GM19328 (cell line): ENCODE data around the gene ATP2B1.

Source experiments
- ATAC-seq: cut with Tn5 transposase; IDR thresholded peaks from one replicate; pipeline ENCODE4 v1.9.1; 2021; ENCODE audit warnings: mild to moderate bottlenecking, moderate library complexity; ENCODE audit not compliant: unreplicated experiment

The ATP2B1 gene

DNA sequence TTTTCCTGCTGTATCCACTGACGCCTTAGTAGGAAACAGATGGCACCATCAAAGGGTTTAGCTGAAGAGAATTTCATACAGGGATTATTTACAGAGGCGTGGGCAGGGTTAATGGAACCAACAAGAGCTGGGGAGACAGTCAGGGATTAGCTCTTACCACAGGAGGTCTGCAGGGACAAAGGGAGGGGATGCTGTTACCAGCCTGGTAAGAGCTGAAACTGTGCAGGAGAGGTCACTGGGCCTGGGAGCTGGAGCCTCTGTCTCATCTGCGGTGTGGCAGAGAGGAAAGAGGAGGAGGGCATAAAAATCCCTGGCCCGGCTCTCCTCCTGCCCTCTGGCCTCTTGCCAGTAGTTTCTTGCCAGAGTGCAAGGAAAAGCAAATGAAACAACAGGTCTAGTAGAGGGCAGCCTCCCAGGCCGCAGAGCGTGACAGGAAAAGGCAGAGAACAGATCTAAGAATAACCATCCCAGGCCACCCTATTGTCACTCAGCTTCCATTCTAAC is 163.9 kb downstream of the ATP2B1 start:
- ATAC-seq, result no peak

DNA sequence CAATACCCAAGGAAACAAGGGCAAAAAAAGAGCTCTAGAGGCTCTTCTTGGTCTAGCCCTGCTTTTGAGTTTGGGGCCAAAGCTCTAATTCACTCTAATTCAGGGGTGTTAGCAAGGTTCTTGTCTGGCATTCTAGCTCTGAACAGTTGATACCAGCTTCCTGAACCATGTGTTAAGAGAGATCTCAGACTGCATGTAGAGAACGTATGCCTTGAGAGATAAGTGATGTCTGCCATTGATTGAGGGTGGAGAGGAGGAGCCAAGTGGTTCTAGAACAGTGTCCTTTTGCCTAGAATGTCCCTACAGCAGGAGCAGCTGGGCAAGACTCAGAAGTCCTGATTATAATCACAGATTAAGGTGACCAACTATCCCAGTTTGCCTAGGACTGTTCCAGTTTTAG is 164.6 kb downstream of the ATP2B1 start:
- no peak for ATAC-seq

- peak; percentile 77 for ATAC-seq
Measured at GRCh38 chr12:89542912-89543592, 165.6 kb downstream of the ATP2B1 start.

DNA sequence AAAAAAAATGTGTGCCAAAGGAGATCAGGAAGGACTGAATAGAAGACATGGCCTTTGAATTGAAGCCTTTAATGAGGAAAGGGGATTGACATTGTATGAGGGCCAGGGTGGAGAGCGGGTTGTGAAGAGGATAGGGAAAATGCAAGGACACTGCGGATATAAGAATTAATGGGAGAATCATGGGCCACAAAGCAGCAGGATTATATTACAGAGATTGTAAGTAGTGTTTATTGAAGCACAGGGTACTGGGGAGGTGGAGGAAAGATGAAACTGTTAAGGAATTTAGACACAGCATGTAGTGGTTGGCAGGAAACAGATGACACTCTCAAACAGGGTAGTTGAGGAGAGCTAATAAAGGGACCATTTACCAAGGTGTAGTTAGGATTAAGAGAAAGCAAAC is 166.4 kb downstream of the ATP2B1 start:
- no peak for ATAC-seq

GRCh38 chr12:89540586-89540985 is 168.1 kb downstream of the ATP2B1 start:
- no peak for ATAC-seq

GRCh38 chr12:89539426-89540223 is 169.0 kb downstream of the ATP2B1 start:
- ATAC-seq, result no peak

DNA sequence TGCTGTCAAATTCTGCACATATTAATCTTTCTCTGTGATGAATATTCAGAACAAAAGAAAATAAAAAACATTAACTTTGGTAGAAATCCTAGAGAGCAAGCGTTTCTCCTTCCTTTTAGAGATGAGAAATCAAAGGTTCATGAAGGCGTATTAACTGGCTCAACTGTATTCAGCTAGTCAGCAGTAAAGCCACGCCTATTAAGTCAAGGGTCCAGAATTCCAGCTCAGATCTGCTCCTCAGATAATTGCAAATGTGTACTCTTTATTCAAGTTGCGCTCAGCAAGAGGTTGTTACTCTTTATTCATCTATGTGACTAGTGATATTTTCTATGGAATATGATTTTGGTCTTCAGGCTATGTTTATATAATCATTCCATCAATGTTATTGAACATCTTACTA is 169.7 kb downstream of the ATP2B1 start:
- no peak for ATAC-seq
